HG02588 (cell line): ENCODE results near the gene ENO4.
A peak's percentile ranks its signal among the peaks of the same experiment; 100 is the strongest.

ENCODE experiments used
- ATAC-seq: cut with Tn5 transposase; IDR thresholded peaks from one replicate; pipeline ENCODE4 v1.9.1; 2021; ENCODE audit warnings: mild to moderate bottlenecking, moderate library complexity; ENCODE audit not compliant: unreplicated experiment

Gene ENO4, protein sequence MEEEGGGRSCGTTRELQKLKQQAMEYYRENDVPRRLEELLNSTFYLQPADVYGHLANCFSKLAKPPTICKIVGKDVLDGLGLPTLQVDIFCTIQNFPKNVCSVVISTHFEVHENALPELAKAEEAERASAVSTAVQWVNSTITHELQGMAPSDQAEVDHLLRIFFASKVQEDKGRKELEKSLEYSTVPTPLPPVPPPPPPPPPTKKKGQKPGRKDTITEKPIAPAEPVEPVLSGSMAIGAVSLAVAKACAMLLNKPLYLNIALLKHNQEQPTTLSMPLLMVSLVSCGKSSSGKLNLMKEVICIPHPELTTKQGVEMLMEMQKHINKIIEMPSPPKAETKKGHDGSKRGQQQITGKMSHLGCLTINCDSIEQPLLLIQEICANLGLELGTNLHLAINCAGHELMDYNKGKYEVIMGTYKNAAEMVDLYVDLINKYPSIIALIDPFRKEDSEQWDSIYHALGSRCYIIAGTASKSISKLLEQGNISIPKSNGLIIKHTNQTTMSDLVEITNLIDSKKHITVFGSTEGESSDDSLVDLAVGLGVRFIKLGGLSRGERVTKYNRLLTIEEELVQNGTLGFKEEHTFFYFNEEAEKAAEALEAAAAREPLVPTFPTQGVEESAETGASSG

DNA sequence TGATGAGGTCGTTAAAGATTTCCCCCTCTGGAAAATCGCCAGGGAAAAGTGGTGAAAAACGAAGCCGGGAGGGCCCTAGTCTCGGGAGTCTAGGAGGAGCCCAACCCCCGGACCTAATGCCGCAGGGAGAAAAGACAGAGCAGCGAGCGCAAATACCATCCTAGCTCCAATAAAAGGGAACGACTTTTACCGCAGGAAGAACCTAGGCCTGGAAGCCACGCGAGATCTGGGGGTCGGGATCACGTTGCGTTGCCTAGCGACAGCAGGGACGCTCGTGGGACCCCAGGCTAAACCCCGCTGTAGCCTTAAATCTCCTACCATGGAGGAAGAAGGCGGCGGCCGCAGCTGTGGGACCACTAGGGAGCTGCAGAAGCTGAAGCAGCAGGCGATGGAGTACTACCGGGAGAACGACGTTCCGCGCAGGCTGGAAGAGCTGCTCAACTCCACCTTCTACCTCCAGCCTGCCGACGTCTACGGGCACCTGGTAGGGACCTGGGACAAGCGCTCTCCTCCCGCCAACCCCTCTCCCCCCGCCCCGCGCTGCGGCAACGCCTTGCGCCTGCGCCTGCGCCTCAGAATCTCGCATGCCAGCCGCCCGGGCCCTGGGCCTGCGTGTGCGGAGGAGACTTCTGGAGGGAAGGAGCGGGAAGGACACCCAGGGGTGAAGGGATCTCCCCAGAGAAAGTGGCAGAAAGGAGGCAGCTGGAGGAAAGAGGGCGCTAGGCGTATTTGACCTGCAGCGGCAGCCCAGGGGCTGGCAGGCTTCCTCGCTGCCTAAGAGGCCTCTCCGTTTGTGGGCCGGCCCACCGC lies at the start of gene ENO4:
Gene ENO4, plus strand, starts transcription at position 252 of the 810 bp plus-strand sequence. Its CDS starts 68 bp downstream, at position 320.
- ATAC-seq, result peak; percentile 48

DNA sequence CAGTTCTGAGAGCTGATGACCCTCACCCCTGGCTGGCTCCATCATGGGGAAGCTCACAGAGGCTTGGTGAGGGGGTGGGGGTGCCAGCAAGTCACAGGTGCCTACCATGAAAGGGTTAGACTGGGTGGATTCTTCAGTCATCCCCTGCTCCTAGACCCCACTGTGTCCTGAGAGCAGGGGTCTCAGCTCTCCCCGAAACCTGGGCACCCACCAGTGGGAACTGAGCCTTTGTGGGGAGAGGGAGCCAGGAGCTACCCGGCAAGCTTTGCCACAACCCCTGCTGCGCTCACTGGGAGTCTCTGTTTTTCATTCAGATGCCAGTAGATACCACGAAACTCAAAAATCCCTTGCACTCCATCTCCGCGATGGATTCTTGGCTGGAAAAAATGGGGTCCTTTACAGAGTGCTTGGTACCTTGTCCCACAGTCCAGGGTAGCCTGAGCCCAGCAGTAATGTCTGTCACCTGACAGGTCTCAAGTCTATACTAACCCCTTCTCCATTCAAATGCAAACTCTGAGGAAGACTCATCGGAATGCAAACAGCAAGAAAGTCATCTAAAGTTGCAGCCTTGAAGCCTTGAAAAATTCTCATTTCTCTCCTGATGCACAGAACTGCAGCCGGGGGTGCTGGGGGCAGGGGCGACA lies 48.9 kb upstream of the ENO4 start:
- ATAC-seq, result no peak

DNA sequence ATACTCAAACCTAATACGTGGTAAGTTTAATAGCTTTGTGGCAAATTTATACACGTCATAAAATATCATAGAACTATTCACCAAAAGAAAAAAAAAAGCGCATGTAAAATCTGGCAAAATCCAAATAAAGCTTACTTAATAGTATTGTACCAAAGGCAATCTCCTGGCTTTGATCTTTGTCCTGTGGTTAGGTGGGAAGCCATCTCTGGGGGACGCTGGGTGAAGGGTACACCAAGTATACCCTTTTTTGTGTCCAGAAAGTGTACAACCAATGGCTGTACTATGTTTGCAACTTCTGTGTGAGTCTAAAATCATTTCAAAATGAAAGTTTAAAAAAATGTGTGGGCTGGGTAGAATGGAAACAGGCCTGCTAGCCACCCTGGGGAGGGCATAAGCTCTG lies 47.6 kb upstream of the ENO4 start:
- no peak for ATAC-seq

GRCh38 chr10:116802474-116802873 lies 46.8 kb upstream of the ENO4 start:
- ATAC-seq, result no peak

DNA sequence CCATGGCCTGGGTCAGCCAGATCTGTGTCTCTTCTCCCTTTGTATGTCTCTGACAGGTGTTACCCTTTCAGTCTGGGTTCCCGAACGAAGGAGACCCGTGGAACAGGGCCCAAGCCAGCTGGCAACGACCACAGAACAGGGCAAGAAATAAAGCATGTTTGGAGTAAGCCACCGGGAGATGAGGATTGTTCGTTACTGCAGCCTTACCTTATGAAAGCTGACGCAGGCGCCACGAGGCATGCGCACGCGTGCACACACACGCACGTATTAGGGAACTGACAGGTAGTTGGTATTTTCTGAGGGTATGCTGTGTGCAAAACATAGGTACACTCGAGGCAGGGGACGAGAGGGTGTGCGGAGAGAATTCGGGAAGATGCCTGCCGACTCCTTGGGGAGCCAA lies 46.4 kb upstream of the ENO4 start:
- no peak for ATAC-seq

- ATAC-seq, result no peak
Observed at GRCh38 chr10:116803451-116804249, 45.6 kb upstream of the ENO4 start.

DNA sequence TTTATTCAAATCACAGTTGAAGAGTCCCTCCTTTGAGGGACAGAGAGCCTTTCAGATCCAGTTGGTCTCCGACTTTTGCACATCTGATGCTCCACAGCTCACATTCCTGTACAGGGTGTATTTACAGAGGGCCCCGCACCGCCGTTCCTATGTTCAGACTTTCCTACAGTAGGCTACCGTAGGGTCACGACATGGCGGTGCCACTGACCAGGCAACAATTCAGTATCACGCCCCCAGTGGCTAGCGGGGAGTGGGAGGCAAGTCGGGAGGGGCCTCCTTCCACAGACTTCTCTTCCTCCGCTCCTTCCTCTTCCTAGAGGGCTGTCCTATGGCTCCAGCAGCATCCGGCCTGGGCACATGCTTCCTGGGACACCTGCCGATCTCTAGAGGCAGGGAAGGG lies 40.6 kb upstream of the ENO4 start:
- ATAC-seq, result no peak

DNA sequence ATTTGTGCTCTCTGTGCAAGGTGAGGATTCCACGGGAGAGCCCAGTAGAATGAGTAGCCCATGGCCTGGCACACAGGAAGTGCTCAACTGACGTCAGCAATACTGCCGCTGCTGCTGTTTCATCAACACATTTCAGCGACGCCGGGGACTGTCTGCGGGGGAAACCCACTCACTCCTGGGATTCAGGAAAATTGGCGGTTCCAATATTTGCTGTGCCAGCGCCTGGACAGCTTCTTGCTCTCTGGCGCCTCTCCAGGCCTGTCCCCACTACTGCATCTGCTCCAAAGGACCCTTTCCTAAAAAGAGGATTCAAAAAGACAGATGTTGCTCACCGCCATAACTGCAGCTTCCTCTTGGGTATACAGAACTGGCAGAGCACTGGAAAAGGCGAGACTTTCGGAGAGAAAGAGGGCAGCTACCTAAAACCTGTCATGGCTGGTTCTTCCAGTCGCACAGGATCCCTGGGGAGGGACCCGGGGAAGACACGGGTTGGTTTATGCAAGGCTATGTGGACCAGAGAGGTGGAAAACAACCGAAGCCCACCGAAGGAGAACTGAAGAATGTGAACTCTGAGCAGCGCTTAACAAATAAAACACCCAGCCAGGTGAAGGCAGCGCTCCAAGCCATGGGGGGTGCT lies 39.7 kb upstream of the ENO4 start:
- ATAC-seq, result no peak

- ATAC-seq, result no peak
Observed at GRCh38 chr10:116810120-116810500, 39.2 kb upstream of the ENO4 start.

- no peak for ATAC-seq
Observed at GRCh38 chr10:116810895-116811294, 38.4 kb upstream of the ENO4 start.

DNA sequence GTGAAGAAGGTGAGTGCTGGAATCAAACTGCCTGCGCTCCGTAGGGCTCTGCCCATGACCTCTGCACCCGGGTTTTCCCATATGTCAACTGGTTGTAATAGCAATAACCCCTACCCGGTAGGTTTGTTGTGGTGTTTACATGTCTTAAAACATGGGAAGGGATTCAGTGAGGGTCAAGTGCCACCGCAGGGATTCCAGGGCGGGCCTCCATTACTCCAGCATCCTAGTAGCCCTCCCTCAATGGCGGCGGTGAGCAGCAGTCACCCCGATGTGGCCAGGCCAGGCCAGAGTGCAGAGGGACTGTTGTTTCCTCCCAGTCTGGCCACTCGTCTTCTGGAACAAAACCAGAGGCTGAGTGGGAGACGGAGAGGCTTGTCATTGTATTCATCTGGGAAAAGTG lies 37.6 kb upstream of the ENO4 start:
- ATAC-seq, result no peak

DNA sequence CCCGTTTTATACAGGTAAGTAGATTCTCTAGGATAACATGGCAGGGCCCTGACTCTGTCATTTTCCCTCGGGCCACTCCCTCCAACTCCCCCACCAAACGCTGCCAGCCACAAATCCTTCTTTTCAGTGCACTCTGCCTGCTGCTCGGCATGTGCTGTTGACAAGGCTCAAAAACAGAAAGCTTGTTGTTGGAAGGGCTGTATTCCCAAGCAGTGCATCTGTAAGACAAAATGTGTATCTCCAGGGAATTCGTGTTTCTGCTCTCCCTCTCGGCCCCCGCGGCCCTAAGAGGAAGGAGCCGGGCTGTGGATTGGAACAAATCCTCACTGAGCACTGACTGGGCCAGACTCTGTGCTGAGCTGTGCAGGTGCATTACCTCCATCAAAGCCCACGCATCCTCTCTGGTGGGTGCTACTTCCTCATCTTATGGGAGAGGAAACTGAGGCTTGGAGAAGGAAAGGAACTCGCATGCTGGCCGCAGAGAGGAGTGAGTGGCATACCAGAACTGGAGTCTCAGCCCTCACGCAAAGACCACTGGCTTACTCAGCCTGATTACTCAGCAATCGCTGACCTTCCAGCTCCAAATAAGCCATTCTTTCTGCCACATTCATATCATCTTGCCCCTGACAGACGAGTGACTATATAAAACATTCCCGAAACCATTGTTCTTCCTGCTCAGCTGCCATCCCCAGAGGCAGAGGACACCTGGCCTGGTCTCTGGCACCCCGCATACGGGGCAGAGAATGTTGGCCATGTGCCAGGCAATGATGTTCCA lies 33.5 kb upstream of the ENO4 start:
- ATAC-seq, result no peak

DNA sequence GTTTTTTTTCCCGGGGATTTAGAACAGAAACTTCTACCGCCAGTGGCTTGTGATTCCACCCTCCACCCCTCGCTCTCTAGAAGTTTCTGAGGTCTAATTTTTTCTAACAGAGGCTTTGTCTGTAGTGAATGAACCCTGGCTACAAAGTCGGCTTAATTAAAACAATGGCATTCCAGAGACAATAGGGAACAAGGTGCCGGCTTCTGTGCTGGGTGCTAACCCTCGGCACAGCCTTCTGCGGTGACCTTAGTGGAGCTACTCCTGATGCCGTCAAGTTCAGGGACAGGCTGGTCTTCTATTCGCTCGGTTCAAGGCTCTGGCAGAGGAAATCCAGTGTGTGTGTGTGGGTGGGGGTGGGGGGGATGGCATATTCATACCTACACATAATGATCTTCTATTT lies 32.1 kb upstream of the ENO4 start:
- ATAC-seq, result no peak

- ATAC-seq, result no peak
Observed at GRCh38 chr10:116817780-116818343, 31.4 kb upstream of the ENO4 start.

GRCh38 chr10:116819999-116820677 lies 29.2 kb upstream of the ENO4 start:
- no peak for ATAC-seq

DNA sequence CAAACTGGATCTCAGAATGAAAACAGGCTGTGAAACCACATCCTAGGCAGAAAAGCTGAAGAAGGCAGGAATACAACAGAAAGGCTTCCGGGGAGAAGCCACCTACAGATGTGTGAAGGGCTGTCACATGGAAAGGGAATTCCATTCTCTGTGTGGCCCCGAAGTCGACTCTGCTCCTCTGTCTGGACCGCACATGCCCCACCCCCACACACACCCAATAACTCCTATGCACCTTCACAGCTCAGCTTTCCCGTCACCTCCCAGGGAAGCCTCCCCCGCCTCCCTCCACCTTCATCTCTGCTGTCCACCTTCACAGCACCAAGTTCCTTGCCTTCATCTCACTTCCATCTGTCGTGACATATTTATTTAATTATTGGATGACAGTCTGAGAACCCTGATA lies 23.4 kb upstream of the ENO4 start:
- no peak for ATAC-seq

- no peak for ATAC-seq
Observed at GRCh38 chr10:116826803-116827202, 22.5 kb upstream of the ENO4 start.

DNA sequence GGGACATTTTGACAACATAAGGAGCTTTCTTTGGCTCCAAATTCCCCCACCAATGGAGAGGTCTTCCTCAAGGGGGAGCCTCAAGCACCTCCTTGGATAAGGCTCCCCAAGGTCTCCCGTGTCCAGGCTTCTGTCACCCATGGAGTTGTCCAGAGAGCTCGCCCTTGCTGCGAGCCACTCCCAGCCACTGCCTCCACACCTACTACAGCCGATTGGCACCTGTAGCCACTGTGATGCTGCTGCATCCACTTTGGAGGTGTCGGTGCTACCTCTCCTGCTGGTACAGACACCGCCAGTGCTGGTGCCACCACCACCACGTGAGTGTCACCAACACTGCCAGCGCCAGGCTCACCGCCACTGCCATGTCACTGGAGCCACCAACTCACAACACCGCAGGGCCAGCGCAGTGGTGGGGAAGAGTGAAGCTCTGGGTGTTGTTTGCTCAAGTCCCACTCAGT lies 22.1 kb upstream of the ENO4 start:
- ATAC-seq, result no peak
